ENCODE results near the gene YARS1. TPM values are rescaled to one million over a fixed set of nuclear protein-coding genes. Genes with fewer than 3 reads are reported as not detected.

Gene YARS1
- total and polyA plus RNA-seq, 2 of the 13 experiments (the other 11 are each of a cell fraction or from before 2014, with no cell fraction given) = 50.1 to 113 TPM

DNA sequence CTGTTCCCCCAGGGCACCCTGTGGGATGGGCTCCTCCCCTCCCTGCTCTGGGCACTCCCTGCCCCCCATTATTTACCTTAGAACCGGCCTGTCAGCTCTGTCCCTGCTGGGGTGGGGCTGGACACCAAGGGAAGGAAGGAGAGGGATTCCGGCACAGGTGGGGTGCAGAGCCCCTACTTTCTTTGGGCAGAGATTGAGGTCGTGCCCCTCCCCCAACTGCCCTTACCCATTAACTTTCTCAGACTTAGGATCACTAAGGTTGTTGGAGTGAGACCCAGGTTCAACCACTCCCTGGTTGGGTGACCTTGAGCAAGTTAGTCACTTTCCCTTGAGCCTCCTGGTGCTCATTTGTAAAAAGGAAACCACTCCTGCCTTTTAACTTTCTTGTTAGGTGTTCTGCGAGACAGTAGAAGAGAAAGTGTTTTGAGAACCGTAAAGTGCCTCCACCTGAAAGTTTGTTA, 57.6 kb downstream of the YARS1 start (continued):
- TF ChIP-seq, protein P1, sequence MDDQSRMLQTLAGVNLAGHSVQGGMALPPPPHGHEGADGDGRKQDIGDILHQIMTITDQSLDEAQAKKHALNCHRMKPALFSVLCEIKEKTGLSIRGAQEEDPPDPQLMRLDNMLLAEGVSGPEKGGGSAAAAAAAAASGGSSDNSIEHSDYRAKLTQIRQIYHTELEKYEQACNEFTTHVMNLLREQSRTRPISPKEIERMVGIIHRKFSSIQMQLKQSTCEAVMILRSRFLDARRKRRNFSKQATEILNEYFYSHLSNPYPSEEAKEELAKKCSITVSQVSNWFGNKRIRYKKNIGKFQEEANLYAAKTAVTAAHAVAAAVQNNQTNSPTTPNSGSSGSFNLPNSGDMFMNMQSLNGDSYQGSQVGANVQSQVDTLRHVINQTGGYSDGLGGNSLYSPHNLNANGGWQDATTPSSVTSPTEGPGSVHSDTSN (CRISPR knock-in tag; IDR thresholded peaks at IDR 0.05; ENCODE audit: borderline replicate concordance) = no peak
- TF ChIP-seq, protein P2, sequence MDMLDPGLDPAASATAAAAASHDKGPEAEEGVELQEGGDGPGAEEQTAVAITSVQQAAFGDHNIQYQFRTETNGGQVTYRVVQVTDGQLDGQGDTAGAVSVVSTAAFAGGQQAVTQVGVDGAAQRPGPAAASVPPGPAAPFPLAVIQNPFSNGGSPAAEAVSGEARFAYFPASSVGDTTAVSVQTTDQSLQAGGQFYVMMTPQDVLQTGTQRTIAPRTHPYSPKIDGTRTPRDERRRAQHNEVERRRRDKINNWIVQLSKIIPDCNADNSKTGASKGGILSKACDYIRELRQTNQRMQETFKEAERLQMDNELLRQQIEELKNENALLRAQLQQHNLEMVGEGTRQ (IDR thresholded peaks at IDR 0.05; ENCODE audit: low read depth, low read length) = no peak
- TF ChIP-seq, protein P2 (CRISPR knock-in tag; IDR thresholded peaks at IDR 0.05; ENCODE audit: borderline replicate concordance) = 0 out of 2 replicates have a peak, but pooled peaks have one; percentile 3
- TF ChIP-seq, protein P3, sequence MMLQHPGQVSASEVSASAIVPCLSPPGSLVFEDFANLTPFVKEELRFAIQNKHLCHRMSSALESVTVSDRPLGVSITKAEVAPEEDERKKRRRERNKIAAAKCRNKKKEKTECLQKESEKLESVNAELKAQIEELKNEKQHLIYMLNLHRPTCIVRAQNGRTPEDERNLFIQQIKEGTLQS (CRISPR knock-in tag; IDR thresholded peaks at IDR 0.05) = no peak
- TF ChIP-seq ZNF775 (CRISPR knock-in tag; IDR thresholded peaks at IDR 0.05; ENCODE audit: borderline replicate concordance) = no peak
- no peak for TF ChIP-seq SETDB1 (CRISPR knock-in tag; IDR thresholded peaks at IDR 0.05; ENCODE audit: borderline replicate concordance)
- peak; percentile 66; the same call in 1 of the 2 replicates for TF ChIP-seq KLF11 (CRISPR knock-in tag; IDR thresholded peaks at IDR 0.05)
- TF ChIP-seq, protein P4, sequence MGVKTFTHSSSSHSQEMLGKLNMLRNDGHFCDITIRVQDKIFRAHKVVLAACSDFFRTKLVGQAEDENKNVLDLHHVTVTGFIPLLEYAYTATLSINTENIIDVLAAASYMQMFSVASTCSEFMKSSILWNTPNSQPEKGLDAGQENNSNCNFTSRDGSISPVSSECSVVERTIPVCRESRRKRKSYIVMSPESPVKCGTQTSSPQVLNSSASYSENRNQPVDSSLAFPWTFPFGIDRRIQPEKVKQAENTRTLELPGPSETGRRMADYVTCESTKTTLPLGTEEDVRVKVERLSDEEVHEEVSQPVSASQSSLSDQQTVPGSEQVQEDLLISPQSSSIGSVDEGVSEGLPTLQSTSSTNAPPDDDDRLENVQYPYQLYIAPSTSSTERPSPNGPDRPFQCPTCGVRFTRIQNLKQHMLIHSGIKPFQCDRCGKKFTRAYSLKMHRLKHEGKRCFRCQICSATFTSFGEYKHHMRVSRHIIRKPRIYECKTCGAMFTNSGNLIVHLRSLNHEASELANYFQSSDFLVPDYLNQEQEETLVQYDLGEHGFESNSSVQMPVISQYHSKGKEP (CRISPR knock-in tag; IDR thresholded peaks at IDR 0.05) = no peak
- TF ChIP-seq, protein P5, sequence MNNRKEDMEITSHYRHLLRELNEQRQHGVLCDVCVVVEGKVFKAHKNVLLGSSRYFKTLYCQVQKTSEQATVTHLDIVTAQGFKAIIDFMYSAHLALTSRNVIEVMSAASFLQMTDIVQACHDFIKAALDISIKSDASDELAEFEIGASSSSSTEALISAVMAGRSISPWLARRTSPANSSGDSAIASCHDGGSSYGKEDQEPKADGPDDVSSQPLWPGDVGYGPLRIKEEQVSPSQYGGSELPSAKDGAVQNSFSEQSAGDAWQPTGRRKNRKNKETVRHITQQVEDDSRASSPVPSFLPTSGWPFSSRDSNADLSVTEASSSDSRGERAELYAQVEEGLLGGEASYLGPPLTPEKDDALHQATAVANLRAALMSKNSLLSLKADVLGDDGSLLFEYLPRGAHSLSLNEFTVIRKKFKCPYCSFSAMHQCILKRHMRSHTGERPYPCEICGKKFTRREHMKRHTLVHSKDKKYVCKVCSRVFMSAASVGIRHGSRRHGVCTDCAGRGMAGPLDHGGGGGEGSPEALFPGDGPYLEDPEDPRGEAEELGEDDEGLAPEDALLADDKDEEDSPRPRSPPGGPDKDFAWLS (CRISPR knock-in tag; IDR thresholded peaks at IDR 0.05; ENCODE audit: borderline replicate concordance) = no peak
- TF ChIP-seq ZNF777 (CRISPR knock-in tag; IDR thresholded peaks at IDR 0.05) = no peak
- TF ChIP-seq PRPF4 (IDR thresholded peaks at IDR 0.05; ENCODE audit: low read depth, low read length, poor library complexity, severe bottlenecking) = peak; percentile 25
- TF ChIP-seq RFXANK (CRISPR knock-in tag; IDR thresholded peaks at IDR 0.05) = no peak
- no peak for TF ChIP-seq GTF3A (CRISPR knock-in tag; conservative IDR thresholded peaks at IDR 0.05)
- TF ChIP-seq, protein P6, sequence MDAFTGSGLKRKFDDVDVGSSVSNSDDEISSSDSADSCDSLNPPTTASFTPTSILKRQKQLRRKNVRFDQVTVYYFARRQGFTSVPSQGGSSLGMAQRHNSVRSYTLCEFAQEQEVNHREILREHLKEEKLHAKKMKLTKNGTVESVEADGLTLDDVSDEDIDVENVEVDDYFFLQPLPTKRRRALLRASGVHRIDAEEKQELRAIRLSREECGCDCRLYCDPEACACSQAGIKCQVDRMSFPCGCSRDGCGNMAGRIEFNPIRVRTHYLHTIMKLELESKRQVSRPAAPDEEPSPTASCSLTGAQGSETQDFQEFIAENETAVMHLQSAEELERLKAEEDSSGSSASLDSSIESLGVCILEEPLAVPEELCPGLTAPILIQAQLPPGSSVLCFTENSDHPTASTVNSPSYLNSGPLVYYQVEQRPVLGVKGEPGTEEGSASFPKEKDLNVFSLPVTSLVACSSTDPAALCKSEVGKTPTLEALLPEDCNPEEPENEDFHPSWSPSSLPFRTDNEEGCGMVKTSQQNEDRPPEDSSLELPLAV (CRISPR knock-in tag; conservative IDR thresholded peaks at IDR 0.05; ENCODE audit: low read depth) = no peak
- TF ChIP-seq, protein P7, sequence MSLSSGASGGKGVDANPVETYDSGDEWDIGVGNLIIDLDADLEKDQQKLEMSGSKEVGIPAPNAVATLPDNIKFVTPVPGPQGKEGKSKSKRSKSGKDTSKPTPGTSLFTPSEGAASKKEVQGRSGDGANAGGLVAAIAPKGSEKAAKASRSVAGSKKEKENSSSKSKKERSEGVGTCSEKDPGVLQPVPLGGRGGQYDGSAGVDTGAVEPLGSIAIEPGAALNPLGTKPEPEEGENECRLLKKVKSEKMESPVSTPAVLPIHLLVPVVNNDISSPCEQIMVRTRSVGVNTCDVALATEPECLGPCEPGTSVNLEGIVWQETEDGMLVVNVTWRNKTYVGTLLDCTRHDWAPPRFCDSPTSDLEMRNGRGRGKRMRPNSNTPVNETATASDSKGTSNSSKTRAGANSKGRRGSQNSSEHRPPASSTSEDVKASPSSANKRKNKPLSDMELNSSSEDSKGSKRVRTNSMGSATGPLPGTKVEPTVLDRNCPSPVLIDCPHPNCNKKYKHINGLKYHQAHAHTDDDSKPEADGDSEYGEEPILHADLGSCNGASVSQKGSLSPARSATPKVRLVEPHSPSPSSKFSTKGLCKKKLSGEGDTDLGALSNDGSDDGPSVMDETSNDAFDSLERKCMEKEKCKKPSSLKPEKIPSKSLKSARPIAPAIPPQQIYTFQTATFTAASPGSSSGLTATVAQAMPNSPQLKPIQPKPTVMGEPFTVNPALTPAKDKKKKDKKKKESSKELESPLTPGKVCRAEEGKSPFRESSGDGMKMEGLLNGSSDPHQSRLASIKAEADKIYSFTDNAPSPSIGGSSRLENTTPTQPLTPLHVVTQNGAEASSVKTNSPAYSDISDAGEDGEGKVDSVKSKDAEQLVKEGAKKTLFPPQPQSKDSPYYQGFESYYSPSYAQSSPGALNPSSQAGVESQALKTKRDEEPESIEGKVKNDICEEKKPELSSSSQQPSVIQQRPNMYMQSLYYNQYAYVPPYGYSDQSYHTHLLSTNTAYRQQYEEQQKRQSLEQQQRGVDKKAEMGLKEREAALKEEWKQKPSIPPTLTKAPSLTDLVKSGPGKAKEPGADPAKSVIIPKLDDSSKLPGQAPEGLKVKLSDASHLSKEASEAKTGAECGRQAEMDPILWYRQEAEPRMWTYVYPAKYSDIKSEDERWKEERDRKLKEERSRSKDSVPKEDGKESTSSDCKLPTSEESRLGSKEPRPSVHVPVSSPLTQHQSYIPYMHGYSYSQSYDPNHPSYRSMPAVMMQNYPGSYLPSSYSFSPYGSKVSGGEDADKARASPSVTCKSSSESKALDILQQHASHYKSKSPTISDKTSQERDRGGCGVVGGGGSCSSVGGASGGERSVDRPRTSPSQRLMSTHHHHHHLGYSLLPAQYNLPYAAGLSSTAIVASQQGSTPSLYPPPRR (CRISPR knock-in tag; IDR thresholded peaks at IDR 0.05; ENCODE audit: borderline replicate concordance) = no peak

Data from HepG2 (cell line).